Upper lobe of left lung (tissue), 6 donors: ENCODE data around the gene ORM1. TPM values are rescaled to one million over a fixed set of nuclear protein-coding genes. Genes with fewer than 3 reads are reported as not detected.
A peak's percentile ranks its signal among the peaks of the same experiment; 100 is the strongest.

Experiments
- ATAC-seq, 2 donors: fragments of 200-7000 bp; cut with Tn5 transposase; one replicate each; pipeline ENCODE4 v1.9.1; 2022; ENCODE audit warnings: mild to moderate bottlenecking in 2 of 2, moderate library complexity in 2 of 2; ENCODE audit not compliant: low FRiP score in 2 of 2
- DNase-seq, 2 donors: peaks; one replicate each; pipeline ENCODE4 v3.0.0-alpha.2; 2019 to 2020
- H3K27ac ChIP-seq, 4 donors: fragments of 200-600 bp; sonication (generic); one replicate each; pipeline ENCODE4 v1.5.1; 2016 to 2019
- H3K27me3 ChIP-seq, 4 donors: fragments of 200-600 bp; sonication (generic); one replicate each; pipeline ENCODE4 v1.5.1; 2017 to 2019
- H3K36me3 ChIP-seq, 4 donors: fragments of 200-600 bp; sonication (generic); one replicate each; pipeline ENCODE4 v1.5.1; 2016 to 2019
- H3K4me1 ChIP-seq, 4 donors: fragments of 200-600 bp; sonication (generic); one replicate each; pipeline ENCODE4 v1.5.1; 2018 to 2019
- H3K4me3 ChIP-seq, 4 donors: fragments of 200-600 bp; sonication (generic); one replicate each; pipeline ENCODE4 v1.5.1; 2017 to 2019; ENCODE audit warnings: mild to moderate bottlenecking in 2 of 4, moderate library complexity in 1 of 4
- H3K9me3 ChIP-seq, 4 donors: fragments of 200-600 bp; sonication (generic); one replicate each; pipeline ENCODE4 v1.5.1; 2018 to 2019
- EP300 ChIP-seq, 4 donors: sonication (generic); formaldehyde crosslinking; IDR thresholded peaks; one replicate each; pipeline ENCODE4 v1.5.1; 2017; ENCODE audit warnings: antibody characterized with exemption in 4 of 4, control low read depth in 2 of 4
- POLR2A ChIP-seq, 4 donors: fragments of 450-650 bp; IDR thresholded peaks; one replicate each; pipeline ENCODE4 v1.5.1; 2016 to 2017; ENCODE audit warnings: antibody characterized with exemption in 4 of 4, mild to moderate bottlenecking in 2 of 4
- POLR2AphosphoS5 ChIP-seq, 2 donors: sonication (generic); formaldehyde crosslinking; IDR thresholded peaks; one replicate each; pipeline ENCODE4 v1.5.1; 2017; ENCODE audit warnings: antibody characterized with exemption in 2 of 2
- WGBS, 2 donors: methylation state at CpG; one replicate each; pipeline ENCODE4 v1.1.5; 2017 to 2018; 5-methylcytosine and 5-hydroxymethylcytosine counted together
- total RNA-seq, 6 donors: library from RNA; depleted of rRNA in 4 of 6; stranded (reverse); fragments of >200 nt in 4 of 6; gene quantifications; one replicate each; pipeline versions ENCODE4 v1.1.0 to v1.2.1, GENCODE V29; 2016 to 2021
- TF ChIP-seq, protein P1 (sequence below), 6 experiments: fragments of 450-650 bp in 4 of 6; fragments of 200-600 bp in 2 of 6; sonication (generic) in 2 of 6; IDR thresholded peaks; one replicate each; pipeline ENCODE4 v1.5.1; 2016 to 2019; ENCODE audit warnings: antibody characterized with exemption in 6 of 6
- donor health status: DM: no; HTN: no; CAD: no; lungs with moderate emphysema.
- donor health status: DM: no; HTN: yes; CAD: no; lungs with severe emphysema.

The ORM1 gene
- total RNA-seq, 6 donors from 2014 or later = 1.8 to 17.9 (median 12.0) TPM; not detected in 1

DNA sequence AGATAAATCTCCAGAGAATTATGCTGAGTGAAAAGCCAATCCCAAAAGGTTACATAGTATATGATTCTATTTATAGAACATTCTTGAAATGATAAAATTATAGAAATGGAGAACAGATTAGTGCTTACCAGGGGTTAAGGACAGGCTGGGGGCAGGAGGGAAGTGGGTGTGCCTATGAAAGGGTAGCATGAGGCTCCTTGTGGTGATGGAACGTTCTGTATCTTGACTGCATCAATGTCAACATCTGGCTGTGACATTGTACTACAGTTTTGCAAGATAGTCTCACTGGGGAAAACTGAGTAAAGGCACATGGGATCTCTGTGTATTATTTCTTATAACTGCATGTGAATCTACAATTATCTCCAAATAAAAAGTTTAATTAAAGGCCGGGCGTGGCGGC, 29.0 kb downstream of the ORM1 start:
- DNase-seq = no peak
- WGBS, 2 donors = 73 to 80% methylated on average over 4 of the region's 4 CpGs
- peak in 2 of 4 donors; percentile 76 to 87 for TF ChIP-seq EP300 (IDR thresholded peaks at IDR 0.05)
- TF ChIP-seq, protein P1, sequence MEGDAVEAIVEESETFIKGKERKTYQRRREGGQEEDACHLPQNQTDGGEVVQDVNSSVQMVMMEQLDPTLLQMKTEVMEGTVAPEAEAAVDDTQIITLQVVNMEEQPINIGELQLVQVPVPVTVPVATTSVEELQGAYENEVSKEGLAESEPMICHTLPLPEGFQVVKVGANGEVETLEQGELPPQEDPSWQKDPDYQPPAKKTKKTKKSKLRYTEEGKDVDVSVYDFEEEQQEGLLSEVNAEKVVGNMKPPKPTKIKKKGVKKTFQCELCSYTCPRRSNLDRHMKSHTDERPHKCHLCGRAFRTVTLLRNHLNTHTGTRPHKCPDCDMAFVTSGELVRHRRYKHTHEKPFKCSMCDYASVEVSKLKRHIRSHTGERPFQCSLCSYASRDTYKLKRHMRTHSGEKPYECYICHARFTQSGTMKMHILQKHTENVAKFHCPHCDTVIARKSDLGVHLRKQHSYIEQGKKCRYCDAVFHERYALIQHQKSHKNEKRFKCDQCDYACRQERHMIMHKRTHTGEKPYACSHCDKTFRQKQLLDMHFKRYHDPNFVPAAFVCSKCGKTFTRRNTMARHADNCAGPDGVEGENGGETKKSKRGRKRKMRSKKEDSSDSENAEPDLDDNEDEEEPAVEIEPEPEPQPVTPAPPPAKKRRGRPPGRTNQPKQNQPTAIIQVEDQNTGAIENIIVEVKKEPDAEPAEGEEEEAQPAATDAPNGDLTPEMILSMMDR (IDR thresholded peaks at IDR 0.05) = no peak
- peak in 1 of 2 donors; percentile 35 for TF ChIP-seq POLR2AphosphoS5 (IDR thresholded peaks at IDR 0.05)
- Histone ChIP-seq H3K36me3 (peaks cover 21 to 100% (median 82%) of the 10 kb centered on the region in 4 donors), H3K4me1 (peaks cover 16 to 25% (median 18%) of the 10 kb centered on the region in 4 donors), H3K4me3 (no peak overlapping the region), H3K27me3 (no peaks in the 10 kb centered on the region), H3K9me3 (no peaks in the 10 kb centered on the region), H3K27ac (peak overlapping the region in 2 of 4 donors; percentile 14 to 18)
- ATAC-seq = no peak

DNA sequence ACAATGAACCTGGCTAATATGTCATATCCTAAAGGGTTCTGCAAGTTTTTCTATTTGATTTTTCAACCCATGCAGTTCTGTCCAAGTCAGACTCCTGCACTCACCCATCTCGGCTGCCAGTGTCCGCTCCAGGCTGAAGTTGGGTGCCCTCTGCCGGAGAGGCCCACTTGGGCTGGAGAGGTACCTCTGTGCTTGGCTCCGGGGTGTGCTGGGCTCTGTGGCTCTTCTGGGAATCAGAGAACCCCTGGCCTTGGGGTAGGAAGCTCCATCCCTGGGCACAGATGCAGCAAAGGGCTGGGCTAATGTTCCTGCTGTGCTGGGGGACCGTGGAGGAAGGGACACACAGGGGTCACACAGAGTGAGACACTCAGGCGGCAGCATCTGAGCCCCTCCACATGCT, 32.9 kb downstream of the ORM1 start:
- Histone ChIP-seq H3K36me3 (peaks cover 49 to 100% (median 83%) of the 10 kb centered on the region in 4 donors), H3K4me3 (no peak overlapping the region), H3K27ac (no peak overlapping the region), H3K9me3 (no peaks in the 10 kb centered on the region), H3K27me3 (no peaks in the 10 kb centered on the region), H3K4me1 (peaks cover 0 to 8% (median 1%) of the 10 kb centered on the region in 4 donors)
- DNase-seq = no peak
- no peak for ATAC-seq
- 90 to 97% methylated on average over 6 of the region's 6 CpGs for WGBS, 2 donors
- TF ChIP-seq, protein P1 (IDR thresholded peaks at IDR 0.05) = no peak
- TF ChIP-seq EP300 (IDR thresholded peaks at IDR 0.05) (no peak), POLR2A (IDR thresholded peaks at IDR 0.05) (no peak), POLR2AphosphoS5 (IDR thresholded peaks at IDR 0.05) (no peak)

DNA sequence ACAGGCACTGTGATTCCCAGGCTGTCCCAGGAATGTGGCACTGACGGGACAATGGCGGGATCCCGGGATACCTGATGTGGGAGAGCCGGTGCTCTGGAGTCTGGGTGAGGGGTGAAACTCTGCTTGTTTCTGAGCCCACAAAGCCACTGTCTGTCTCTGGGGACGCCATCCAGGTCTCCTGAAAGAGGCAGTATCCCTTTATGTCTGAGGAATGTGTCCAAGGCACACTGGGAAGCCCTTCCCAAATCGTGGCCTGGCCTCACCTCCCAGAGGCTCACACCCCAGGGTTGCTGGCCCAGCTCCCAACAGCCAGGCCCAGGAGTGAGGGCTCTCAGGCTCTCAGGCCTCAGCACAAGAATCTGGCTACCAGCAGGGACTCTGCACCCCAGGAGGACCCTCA, 33.9 kb downstream of the ORM1 start:
- H3K27ac ChIP-seq = no peak overlapping the region
- H3K9me3 ChIP-seq = no peaks in the 10 kb centered on the region
- peaks cover 0 to 3% (median 0%) of the 10 kb centered on the region in 4 donors for H3K4me1 ChIP-seq
- no peaks in the 10 kb centered on the region for H3K27me3 ChIP-seq
- ATAC-seq (no peak), DNase-seq (no peak)
- H3K36me3 ChIP-seq = peaks cover 56 to 100% (median 84%) of the 10 kb centered on the region in 4 donors
- H3K4me3 ChIP-seq = no peak overlapping the region
- no peak for TF ChIP-seq EP300 (IDR thresholded peaks at IDR 0.05)
- TF ChIP-seq POLR2AphosphoS5 (IDR thresholded peaks at IDR 0.05) = no peak
- no peak for TF ChIP-seq POLR2A (IDR thresholded peaks at IDR 0.05)
- TF ChIP-seq, protein P1 (IDR thresholded peaks at IDR 0.05) = no peak
- WGBS, 2 donors = 83 to 89% methylated on average over 1 to 6 of the region's 6 CpGs

DNA sequence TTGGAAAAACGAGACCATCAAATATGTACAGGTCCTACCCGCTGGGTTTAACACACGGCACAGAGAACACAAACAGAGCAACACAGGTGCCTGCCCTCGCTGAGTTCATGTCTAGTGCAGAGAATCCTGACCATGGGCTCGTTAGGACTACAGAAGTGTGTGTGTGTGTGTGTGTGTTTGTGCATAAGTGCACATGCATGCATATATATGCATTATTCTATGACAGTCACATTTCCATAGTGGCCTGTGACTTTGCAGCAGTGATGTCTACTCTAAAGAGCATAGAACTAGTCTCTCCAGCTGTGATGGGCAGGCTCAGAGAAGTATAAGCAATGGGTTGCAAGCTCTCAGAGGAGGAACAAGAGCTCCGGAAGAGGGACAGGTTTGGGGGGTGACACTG, 34.5 kb downstream of the ORM1 start:
- Histone ChIP-seq H3K9me3 (no peaks in the 10 kb centered on the region), H3K27ac (no peak overlapping the region), H3K4me3 (no peak overlapping the region), H3K4me1 (peaks cover 0 to under 1% (median 0%) of the 10 kb centered on the region in 4 donors), H3K36me3 (peaks cover 57 to 100% (median 89%) of the 10 kb centered on the region in 4 donors), H3K27me3 (no peaks in the 10 kb centered on the region)
- no peak for TF ChIP-seq POLR2AphosphoS5 (IDR thresholded peaks at IDR 0.05)
- TF ChIP-seq POLR2A (IDR thresholded peaks at IDR 0.05) = no peak
- DNase-seq = no peak
- 90 to 92% methylated on average over 6 of the region's 6 CpGs for WGBS, 2 donors
- ATAC-seq = no peak

DNA sequence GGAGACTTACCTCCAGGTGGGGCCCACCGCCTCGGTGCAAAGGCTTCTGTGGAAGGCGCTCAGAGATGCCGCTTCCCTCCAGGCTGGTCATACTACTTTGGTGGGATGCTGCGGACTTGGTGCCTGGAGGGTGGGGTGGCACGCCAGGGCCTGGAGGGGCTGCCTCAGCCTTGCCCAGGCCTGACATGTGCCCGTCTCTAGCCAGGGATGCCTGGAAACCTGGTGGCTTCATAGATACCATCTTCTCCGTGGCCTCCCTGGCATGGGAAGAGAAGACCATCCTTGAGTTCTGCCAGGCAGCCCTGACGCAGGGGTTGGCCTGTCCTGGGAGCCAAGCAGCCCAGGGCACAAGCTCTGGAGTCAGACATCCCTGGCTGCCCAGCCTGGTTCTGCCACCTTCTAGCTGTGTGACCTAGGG, 35.0 kb downstream of the ORM1 start:
- no peaks in the 10 kb centered on the region for H3K4me1 ChIP-seq
- TF ChIP-seq POLR2AphosphoS5 (IDR thresholded peaks at IDR 0.05) (no peak), POLR2A (IDR thresholded peaks at IDR 0.05) (no peak), EP300 (IDR thresholded peaks at IDR 0.05) (no peak)
- TF ChIP-seq, protein P1 (IDR thresholded peaks at IDR 0.05) = no peak
- H3K9me3 ChIP-seq = no peaks in the 10 kb centered on the region
- no peak overlapping the region for H3K4me3 ChIP-seq
- no peaks in the 10 kb centered on the region for H3K27me3 ChIP-seq
- WGBS, 2 donors = 97 to 98% methylated on average over 5 to 7 of the region's 9 CpGs
- no peak overlapping the region for H3K27ac ChIP-seq
- H3K36me3 ChIP-seq = peaks cover 55 to 100% (median 91%) of the 10 kb centered on the region in 4 donors
- ATAC-seq (no peak), DNase-seq (no peak)
